HepG2 (cell line): ENCODE data around the gene NOG.

ENCODE experiments used
- TF ChIP-seq, protein P1 (sequence below): fragments of 450-650 bp; IDR thresholded peaks from 2 replicates; pipeline ENCODE4 v1.6.1; 2016
- TF ChIP-seq, protein P2 (sequence below): sonication (generic); formaldehyde crosslinking; IDR thresholded peaks from 2 replicates; pipeline ENCODE4 v1.4.0; 2020; ENCODE audit warnings: mild to moderate bottlenecking, missing genetic modification reagents, borderline replicate concordance

DNA sequence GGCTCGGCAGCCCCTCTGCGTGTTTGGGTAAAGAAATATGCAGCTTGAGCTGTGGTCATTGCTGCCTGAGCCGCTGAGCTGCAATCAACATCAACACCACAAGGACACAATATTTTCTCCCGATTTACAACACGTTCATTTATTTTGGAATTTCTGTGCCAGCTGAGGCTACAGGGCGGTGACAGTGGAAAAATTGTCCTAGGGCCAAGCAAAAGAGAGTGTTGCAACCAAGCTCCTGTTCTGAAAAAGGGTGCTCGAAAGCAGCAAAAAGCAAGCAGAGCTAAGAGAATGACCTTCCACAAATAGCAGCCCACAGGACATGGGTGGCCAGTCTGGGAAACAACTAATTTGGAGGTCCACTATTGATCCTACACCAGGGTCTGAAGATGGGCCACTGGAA lies 35.4 kb upstream of the NOG start:
- TF ChIP-seq, protein P1, sequence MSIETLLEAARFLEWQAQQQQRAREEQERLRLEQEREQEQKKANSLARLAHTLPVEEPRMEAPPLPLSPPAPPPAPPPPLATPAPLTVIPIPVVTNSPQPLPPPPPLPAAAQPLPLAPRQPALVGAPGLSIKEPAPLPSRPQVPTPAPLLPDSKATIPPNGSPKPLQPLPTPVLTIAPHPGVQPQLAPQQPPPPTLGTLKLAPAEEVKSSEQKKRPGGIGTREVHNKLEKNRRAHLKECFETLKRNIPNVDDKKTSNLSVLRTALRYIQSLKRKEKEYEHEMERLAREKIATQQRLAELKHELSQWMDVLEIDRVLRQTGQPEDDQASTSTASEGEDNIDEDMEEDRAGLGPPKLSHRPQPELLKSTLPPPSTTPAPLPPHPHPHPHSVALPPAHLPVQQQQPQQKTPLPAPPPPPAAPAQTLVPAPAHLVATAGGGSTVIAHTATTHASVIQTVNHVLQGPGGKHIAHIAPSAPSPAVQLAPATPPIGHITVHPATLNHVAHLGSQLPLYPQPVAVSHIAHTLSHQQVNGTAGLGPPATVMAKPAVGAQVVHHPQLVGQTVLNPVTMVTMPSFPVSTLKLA = no peak
- TF ChIP-seq, protein P2, sequence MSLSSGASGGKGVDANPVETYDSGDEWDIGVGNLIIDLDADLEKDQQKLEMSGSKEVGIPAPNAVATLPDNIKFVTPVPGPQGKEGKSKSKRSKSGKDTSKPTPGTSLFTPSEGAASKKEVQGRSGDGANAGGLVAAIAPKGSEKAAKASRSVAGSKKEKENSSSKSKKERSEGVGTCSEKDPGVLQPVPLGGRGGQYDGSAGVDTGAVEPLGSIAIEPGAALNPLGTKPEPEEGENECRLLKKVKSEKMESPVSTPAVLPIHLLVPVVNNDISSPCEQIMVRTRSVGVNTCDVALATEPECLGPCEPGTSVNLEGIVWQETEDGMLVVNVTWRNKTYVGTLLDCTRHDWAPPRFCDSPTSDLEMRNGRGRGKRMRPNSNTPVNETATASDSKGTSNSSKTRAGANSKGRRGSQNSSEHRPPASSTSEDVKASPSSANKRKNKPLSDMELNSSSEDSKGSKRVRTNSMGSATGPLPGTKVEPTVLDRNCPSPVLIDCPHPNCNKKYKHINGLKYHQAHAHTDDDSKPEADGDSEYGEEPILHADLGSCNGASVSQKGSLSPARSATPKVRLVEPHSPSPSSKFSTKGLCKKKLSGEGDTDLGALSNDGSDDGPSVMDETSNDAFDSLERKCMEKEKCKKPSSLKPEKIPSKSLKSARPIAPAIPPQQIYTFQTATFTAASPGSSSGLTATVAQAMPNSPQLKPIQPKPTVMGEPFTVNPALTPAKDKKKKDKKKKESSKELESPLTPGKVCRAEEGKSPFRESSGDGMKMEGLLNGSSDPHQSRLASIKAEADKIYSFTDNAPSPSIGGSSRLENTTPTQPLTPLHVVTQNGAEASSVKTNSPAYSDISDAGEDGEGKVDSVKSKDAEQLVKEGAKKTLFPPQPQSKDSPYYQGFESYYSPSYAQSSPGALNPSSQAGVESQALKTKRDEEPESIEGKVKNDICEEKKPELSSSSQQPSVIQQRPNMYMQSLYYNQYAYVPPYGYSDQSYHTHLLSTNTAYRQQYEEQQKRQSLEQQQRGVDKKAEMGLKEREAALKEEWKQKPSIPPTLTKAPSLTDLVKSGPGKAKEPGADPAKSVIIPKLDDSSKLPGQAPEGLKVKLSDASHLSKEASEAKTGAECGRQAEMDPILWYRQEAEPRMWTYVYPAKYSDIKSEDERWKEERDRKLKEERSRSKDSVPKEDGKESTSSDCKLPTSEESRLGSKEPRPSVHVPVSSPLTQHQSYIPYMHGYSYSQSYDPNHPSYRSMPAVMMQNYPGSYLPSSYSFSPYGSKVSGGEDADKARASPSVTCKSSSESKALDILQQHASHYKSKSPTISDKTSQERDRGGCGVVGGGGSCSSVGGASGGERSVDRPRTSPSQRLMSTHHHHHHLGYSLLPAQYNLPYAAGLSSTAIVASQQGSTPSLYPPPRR (CRISPR knock-in tag) = no peak
